ENCODE measurements around the gene POFUT2.

POFUT2 gene

DNA sequence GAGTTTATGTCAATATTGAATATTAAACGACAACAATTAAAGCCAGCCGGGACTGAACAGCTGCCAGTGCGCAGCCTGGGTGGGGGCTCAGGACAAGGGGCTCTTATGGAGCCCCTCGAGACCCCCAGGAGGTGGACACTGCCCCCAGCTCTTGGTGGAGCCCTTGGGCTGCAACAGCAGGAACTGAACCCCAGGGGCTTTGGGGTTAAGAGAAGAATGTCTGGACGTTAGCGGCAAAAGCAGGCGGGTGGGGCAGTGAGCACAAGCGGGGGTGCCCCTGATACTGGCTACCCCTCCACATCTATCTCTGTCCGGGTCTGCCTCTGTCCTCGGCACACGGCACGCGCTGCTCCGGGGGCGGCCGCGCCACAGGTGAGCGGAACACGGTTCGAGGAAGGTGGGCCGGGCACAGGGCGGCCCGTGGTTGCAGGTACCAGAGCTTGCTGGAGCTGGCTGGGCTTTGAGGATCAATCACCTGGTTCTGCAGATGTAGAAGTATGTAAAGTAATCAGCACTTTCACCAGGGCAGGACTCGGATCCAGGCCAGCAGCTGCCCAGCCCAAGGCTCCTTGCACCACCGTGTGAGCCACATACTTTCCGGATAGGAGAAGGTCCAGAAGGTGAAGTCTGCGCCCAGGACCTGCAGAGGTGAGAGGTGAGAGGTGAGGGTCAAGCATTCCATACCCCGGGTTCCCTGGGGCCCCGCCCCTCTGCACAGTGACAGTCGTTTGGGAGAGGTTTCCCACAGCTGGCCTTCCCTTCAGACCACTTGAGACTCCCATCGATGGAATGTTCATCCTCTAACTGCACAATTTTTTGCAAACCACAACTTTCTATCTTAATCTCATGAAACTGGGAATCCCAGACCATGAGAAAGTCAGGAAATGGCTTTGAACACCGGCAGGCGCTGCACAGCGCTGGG, 12.4 kb upstream of the POFUT2 start:
- ATAC-seq, result peak; percentile 3; the same call in 1 of the 3 replicates
- TF ChIP-seq ZNF565 (CRISPR knock-in tag; conservative IDR thresholded peaks at IDR 0.05; ENCODE audit: low read depth), result no peak
- no peak for TF ChIP-seq SNAI2 (CRISPR knock-in tag; IDR thresholded peaks at IDR 0.05)
- TF ChIP-seq, protein P1, sequence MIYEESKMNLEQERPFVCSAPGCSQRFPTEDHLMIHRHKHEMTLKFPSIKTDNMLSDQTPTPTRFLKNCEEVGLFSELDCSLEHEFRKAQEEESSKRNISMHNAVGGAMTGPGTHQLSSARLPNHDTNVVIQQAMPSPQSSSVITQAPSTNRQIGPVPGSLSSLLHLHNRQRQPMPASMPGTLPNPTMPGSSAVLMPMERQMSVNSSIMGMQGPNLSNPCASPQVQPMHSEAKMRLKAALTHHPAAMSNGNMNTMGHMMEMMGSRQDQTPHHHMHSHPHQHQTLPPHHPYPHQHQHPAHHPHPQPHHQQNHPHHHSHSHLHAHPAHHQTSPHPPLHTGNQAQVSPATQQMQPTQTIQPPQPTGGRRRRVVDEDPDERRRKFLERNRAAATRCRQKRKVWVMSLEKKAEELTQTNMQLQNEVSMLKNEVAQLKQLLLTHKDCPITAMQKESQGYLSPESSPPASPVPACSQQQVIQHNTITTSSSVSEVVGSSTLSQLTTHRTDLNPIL (CRISPR knock-in tag; IDR thresholded peaks at IDR 0.05; ENCODE audit: low read depth), result no peak
- no peak for TF ChIP-seq BACH2 (CRISPR knock-in tag; IDR thresholded peaks at IDR 0.05; ENCODE audit: borderline replicate concordance)
- TF ChIP-seq RARB (CRISPR knock-in tag; IDR thresholded peaks at IDR 0.05), result no peak

DNA sequence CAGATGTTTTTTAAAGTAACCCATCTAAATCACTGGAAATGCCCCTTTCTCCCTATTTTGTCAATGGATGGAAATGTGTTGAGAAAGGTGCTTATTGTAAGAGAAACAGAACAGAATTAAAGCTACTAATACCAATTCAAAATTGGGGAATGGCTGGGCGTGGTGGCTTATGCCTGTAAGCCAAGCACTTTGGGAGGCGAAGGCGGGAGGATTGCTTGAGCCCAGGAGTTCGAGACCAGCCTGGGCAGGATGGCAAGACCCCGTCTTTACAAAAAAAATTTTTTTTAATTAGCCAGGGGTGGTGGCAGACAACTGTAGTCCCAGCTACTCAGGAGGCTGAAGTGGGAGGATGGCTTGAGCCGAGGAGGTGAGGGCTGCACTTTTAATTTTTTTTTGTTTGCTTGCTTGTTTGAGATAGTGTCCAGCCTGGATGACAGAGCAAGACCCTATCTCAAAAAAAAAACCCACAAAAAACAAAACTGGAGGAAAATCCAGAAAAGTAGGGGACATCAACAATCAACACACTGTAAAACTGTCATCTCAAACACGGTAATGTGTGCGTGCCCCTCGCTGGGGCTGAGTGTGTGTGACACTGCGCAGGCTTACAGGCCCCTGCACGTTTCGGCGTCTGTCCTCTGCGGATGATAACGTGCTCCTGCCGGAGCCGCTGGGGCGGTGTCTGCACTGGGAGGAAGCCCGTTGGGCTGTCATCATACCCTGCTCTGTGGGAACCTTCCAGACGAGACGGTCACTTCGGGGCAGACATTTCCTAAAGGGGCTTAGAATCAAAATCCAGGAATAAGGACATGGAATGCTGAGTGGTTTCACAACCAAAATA, 11.6 kb upstream of the POFUT2 start:
- TF ChIP-seq ZFP30 (CRISPR knock-in tag; IDR thresholded peaks at IDR 0.05) (no peak), ISL1 (CRISPR knock-in tag; IDR thresholded peaks at IDR 0.05) (no peak), TCF4 (CRISPR knock-in tag; IDR thresholded peaks at IDR 0.05; ENCODE audit: borderline replicate concordance) (no peak), ZNF70 (CRISPR knock-in tag; IDR thresholded peaks at IDR 0.05) (no peak), CSDC2 (CRISPR knock-in tag; IDR thresholded peaks at IDR 0.05) (no peak), SNAI2 (CRISPR knock-in tag; IDR thresholded peaks at IDR 0.05) (no peak), BACH2 (CRISPR knock-in tag; IDR thresholded peaks at IDR 0.05; ENCODE audit: borderline replicate concordance) (no peak), GLIS3 (CRISPR knock-in tag; IDR thresholded peaks at IDR 0.05) (no peak), ZC3H10 (CRISPR knock-in tag; IDR thresholded peaks at IDR 0.05) (no peak), RARB (CRISPR knock-in tag; IDR thresholded peaks at IDR 0.05) (no peak), OSR1 (CRISPR knock-in tag; IDR thresholded peaks at IDR 0.05) (no peak), ZNF565 (CRISPR knock-in tag; conservative IDR thresholded peaks at IDR 0.05; ENCODE audit: low read depth) (no peak), TOX (CRISPR knock-in tag; IDR thresholded peaks at IDR 0.05; ENCODE audit: borderline replicate concordance) (no peak)
- TF ChIP-seq, protein P2, sequence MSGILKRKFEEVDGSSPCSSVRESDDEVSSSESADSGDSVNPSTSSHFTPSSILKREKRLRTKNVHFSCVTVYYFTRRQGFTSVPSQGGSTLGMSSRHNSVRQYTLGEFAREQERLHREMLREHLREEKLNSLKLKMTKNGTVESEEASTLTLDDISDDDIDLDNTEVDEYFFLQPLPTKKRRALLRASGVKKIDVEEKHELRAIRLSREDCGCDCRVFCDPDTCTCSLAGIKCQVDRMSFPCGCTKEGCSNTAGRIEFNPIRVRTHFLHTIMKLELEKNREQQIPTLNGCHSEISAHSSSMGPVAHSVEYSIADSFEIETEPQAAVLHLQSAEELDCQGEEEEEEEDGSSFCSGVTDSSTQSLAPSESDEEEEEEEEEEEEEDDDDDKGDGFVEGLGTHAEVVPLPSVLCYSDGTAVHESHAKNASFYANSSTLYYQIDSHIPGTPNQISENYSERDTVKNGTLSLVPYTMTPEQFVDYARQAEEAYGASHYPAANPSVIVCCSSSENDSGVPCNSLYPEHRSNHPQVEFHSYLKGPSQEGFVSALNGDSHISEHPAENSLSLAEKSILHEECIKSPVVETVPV (CRISPR knock-in tag; IDR thresholded peaks at IDR 0.05), result no peak
- TF ChIP-seq, protein P1 (CRISPR knock-in tag; IDR thresholded peaks at IDR 0.05; ENCODE audit: low read depth), result no peak
- TF ChIP-seq, protein P3, sequence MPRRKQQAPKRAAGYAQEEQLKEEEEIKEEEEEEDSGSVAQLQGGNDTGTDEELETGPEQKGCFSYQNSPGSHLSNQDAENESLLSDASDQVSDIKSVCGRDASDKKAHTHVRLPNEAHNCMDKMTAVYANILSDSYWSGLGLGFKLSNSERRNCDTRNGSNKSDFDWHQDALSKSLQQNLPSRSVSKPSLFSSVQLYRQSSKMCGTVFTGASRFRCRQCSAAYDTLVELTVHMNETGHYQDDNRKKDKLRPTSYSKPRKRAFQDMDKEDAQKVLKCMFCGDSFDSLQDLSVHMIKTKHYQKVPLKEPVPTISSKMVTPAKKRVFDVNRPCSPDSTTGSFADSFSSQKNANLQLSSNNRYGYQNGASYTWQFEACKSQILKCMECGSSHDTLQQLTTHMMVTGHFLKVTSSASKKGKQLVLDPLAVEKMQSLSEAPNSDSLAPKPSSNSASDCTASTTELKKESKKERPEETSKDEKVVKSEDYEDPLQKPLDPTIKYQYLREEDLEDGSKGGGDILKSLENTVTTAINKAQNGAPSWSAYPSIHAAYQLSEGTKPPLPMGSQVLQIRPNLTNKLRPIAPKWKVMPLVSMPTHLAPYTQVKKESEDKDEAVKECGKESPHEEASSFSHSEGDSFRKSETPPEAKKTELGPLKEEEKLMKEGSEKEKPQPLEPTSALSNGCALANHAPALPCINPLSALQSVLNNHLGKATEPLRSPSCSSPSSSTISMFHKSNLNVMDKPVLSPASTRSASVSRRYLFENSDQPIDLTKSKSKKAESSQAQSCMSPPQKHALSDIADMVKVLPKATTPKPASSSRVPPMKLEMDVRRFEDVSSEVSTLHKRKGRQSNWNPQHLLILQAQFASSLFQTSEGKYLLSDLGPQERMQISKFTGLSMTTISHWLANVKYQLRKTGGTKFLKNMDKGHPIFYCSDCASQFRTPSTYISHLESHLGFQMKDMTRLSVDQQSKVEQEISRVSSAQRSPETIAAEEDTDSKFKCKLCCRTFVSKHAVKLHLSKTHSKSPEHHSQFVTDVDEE (CRISPR knock-in tag; IDR thresholded peaks at IDR 0.05), result no peak
- no peak for ATAC-seq

DNA sequence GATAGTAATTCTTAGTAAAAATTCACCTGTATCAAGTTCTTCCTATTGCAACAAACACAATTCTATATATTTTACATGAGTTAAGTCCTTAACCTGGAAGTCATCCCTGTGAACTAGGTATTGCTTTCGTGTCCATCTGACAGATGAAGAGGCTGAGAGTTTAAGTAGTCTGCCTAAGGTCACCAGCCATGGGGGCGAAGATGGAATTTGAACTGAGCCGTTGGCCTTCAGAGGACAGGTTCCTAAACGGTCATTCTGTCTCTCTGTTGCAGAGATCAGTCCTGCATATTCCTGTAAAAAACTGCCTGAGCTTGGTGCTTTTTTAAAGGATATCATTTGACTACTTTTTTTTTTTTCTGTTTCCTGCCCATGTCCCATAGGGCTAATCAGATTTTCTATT, 10.2 kb upstream of the POFUT2 start:
- no peak for ATAC-seq
- TF ChIP-seq TCF4 (CRISPR knock-in tag; IDR thresholded peaks at IDR 0.05; ENCODE audit: borderline replicate concordance) (no peak), RARB (CRISPR knock-in tag; IDR thresholded peaks at IDR 0.05) (no peak), ZNF565 (CRISPR knock-in tag; conservative IDR thresholded peaks at IDR 0.05; ENCODE audit: low read depth) (no peak), ESRRG (CRISPR knock-in tag; IDR thresholded peaks at IDR 0.05) (no peak), ISL1 (CRISPR knock-in tag; IDR thresholded peaks at IDR 0.05) (no peak), BACH2 (CRISPR knock-in tag; IDR thresholded peaks at IDR 0.05; ENCODE audit: borderline replicate concordance) (no peak), PPARA (CRISPR knock-in tag; IDR thresholded peaks at IDR 0.05; ENCODE audit: borderline replicate concordance) (no peak), GLIS3 (CRISPR knock-in tag; IDR thresholded peaks at IDR 0.05) (no peak), SNAI2 (CRISPR knock-in tag; IDR thresholded peaks at IDR 0.05) (no peak), ARNTL (CRISPR knock-in tag; IDR thresholded peaks at IDR 0.05; ENCODE audit: borderline replicate concordance, low read depth) (no peak)
- TF ChIP-seq, protein P1 (CRISPR knock-in tag; IDR thresholded peaks at IDR 0.05; ENCODE audit: low read depth), result no peak
- TF ChIP-seq, protein P3 (CRISPR knock-in tag; IDR thresholded peaks at IDR 0.05), result no peak
- TF ChIP-seq, protein P4, sequence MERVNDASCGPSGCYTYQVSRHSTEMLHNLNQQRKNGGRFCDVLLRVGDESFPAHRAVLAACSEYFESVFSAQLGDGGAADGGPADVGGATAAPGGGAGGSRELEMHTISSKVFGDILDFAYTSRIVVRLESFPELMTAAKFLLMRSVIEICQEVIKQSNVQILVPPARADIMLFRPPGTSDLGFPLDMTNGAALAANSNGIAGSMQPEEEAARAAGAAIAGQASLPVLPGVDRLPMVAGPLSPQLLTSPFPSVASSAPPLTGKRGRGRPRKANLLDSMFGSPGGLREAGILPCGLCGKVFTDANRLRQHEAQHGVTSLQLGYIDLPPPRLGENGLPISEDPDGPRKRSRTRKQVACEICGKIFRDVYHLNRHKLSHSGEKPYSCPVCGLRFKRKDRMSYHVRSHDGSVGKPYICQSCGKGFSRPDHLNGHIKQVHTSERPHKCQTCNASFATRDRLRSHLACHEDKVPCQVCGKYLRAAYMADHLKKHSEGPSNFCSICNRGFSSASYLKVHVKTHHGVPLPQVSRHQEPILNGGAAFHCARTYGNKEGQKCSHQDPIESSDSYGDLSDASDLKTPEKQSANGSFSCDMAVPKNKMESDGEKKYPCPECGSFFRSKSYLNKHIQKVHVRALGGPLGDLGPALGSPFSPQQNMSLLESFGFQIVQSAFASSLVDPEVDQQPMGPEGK (CRISPR knock-in tag; IDR thresholded peaks at IDR 0.05; ENCODE audit: borderline replicate concordance), result no peak
